Liver (tissue), 9 donors: ENCODE data around the gene PACS1. TPM values are rescaled to one million over a fixed set of nuclear protein-coding genes. Genes with fewer than 3 reads are reported as not detected.

Experiments used
- DNase-seq: peaks from one replicate; pipeline ENCODE4 v3.0.0-alpha.2; 2017; ENCODE audit warnings: low spot score
- H3K27ac ChIP-seq, 2 donors: one replicate each; pipeline ENCODE4 v1.7.0; 2013; ENCODE audit warnings: inconsistent platforms in 2 of 2, low read length in 2 of 2, control low read depth in 1 of 2, low read depth in 1 of 2, mild to moderate bottlenecking in 1 of 2
- H3K27me3 ChIP-seq, 4 donors: one replicate each; pipeline versions ENCODE4 v1.6.1 to v1.7.0; 2013; ENCODE audit warnings: low read length in 3 of 4, inconsistent platforms in 1 of 4, mild to moderate bottlenecking in 1 of 4, moderate library complexity in 1 of 4; ENCODE audit not compliant: control insufficient read depth in 4 of 4, insufficient read depth in 4 of 4
- H3K36me3 ChIP-seq, 4 donors: one replicate each; pipeline versions ENCODE4 v1.6.1 to v1.7.0; 2013; ENCODE audit warnings: low read length in 3 of 4, mild to moderate bottlenecking in 3 of 4, low read depth in 1 of 4, moderate library complexity in 1 of 4; ENCODE audit not compliant: control insufficient read depth in 4 of 4, insufficient read depth in 3 of 4
- H3K4me1 ChIP-seq, 4 donors: one replicate each; pipeline versions ENCODE4 v1.6.1 to v1.7.0; 2013; ENCODE audit warnings: low read length in 3 of 4, mild to moderate bottlenecking in 3 of 4, moderate library complexity in 1 of 4; ENCODE audit not compliant: control insufficient read depth in 4 of 4, insufficient read depth in 4 of 4
- H3K4me3 ChIP-seq, 3 donors: one replicate each; pipeline versions ENCODE4 v1.6.1 to v1.7.0; 2013; ENCODE audit warnings: low read length in 3 of 3, control low read depth in 1 of 3, low read depth in 1 of 3, mild to moderate bottlenecking in 1 of 3
- H3K9ac ChIP-seq, 2 donors: one replicate each; pipeline ENCODE4 v1.7.0; 2013; ENCODE audit warnings: low read length in 2 of 2, mild to moderate bottlenecking in 2 of 2, moderate library complexity in 2 of 2, control low read depth in 1 of 2, low read depth in 1 of 2
- H3K9me3 ChIP-seq, 4 donors: one replicate each; pipeline versions ENCODE4 v1.6.1 to v1.7.0; 2013; ENCODE audit warnings: low read length in 3 of 4; ENCODE audit not compliant: control insufficient read depth in 4 of 4
- CTCF ChIP-seq: fragments of 150-350 bp; IDR thresholded peaks from 2 replicates; pipeline ENCODE4 v1.5.1; 2017; ENCODE audit warnings: improper control_type of control experiment, low read depth, low read length; ENCODE audit not compliant: missing input control
- EGR1 ChIP-seq, 2 donors: IDR thresholded peaks; 2 replicates each; pipeline ENCODE4 v1.6.1; 2016 to 2018; ENCODE audit warnings: antibody characterized with exemption in 2 of 2, low read depth in 2 of 2
- FOXA1 ChIP-seq: IDR thresholded peaks from 2 replicates; pipeline ENCODE4 v1.6.1; 2016; ENCODE audit warnings: antibody characterized with exemption
- GABPA ChIP-seq, 2 donors: IDR thresholded peaks in 1 of 2; conservative IDR thresholded peaks in 1 of 2; 2 replicates each; pipeline ENCODE4 v1.6.1; 2016; ENCODE audit warnings: antibody characterized with exemption in 2 of 2, mild to moderate bottlenecking in 1 of 2, moderate library complexity in 1 of 2
- HNF4A ChIP-seq, 2 donors: conservative IDR thresholded peaks; 2 replicates each; pipeline ENCODE4 v1.6.1; 2016; ENCODE audit warnings: antibody characterized with exemption in 2 of 2, mild to moderate bottlenecking in 2 of 2
- MAX ChIP-seq: IDR thresholded peaks from 2 replicates; pipeline ENCODE4 v1.6.1; 2016; ENCODE audit warnings: antibody characterized with exemption
- NR2F2 ChIP-seq: IDR thresholded peaks from 2 replicates; pipeline ENCODE4 v1.6.1; 2016; ENCODE audit warnings: antibody characterized with exemption
- RAD21 ChIP-seq, 2 donors: IDR thresholded peaks; 2 replicates each; pipeline ENCODE4 v1.6.1; 2016; ENCODE audit warnings: antibody characterized with exemption in 2 of 2, mild to moderate bottlenecking in 2 of 2
- RXRA ChIP-seq, 2 donors: IDR thresholded peaks; 2 replicates each; pipeline ENCODE4 v1.6.1; 2017 to 2018; ENCODE audit warnings: antibody characterized with exemption in 2 of 2, mild to moderate bottlenecking in 1 of 2
- SP1 ChIP-seq: IDR thresholded peaks from 2 replicates; pipeline ENCODE4 v1.6.1; 2018; ENCODE audit warnings: antibody characterized with exemption, mild to moderate bottlenecking
- TAF1 ChIP-seq: conservative IDR thresholded peaks from 2 replicates; pipeline ENCODE4 v1.6.1; 2016; ENCODE audit warnings: antibody characterized with exemption, mild to moderate bottlenecking
- WGBS: extraction: QIAGEN DNeasy Blood & Tissue Kit; methylation state at CpG from one replicate; pipeline ENCODE4 v1.1.7; 2013; 5-methylcytosine and 5-hydroxymethylcytosine counted together
- polyA plus RNA-seq, 2 donors: library from polyadenylated mRNA; stranded (reverse) in 1 of 2; unstranded in 1 of 2; fragments of 200-250 nt in 1 of 2; fragments of >200 nt in 1 of 2; fragmentation: Nextera tagmentation in 1 of 2; extraction: Ambion mirVana in 1 of 2; gene quantifications; one replicate each; pipeline versions ENCODE4 v1.2.1 to v1.2.3, GENCODE V29; 2013 to 2015
- total RNA-seq, 2 donors: library from RNA; depleted of rRNA; stranded (reverse); fragments of >200 nt; gene quantifications; one replicate each; pipeline ENCODE4 v1.2.3, GENCODE V29; 2014
- TF ChIP-seq, protein P1 (sequence below): IDR thresholded peaks from 2 replicates; pipeline ENCODE4 v1.6.1; 2016; ENCODE audit warnings: antibody characterized with exemption
- TF ChIP-seq, protein P2 (sequence below): IDR thresholded peaks from 2 replicates; pipeline ENCODE4 v1.6.1; 2016; ENCODE audit warnings: antibody characterized with exemption
- donor health status: healthy.
- donor health status: healthy.
- donor health status: healthy.
- donor health status: healthy.
- donor health status: healthy.

Gene PACS1
- total and polyA plus RNA-seq, 4 donors = 2.7 to 9.1 (median 7.3) TPM

GRCh38 chr11:66064571-66064970 is 5.5 kb upstream of the PACS1 start:
- Histone ChIP-seq H3K9me3 (no peaks in the 10 kb centered on the region), H3K36me3 (peaks cover 16 to 80% (median 59%) of the 10 kb centered on the region in 4 donors), H3K27me3 (no peaks in the 10 kb centered on the region), H3K9ac (no peak overlapping the region), H3K4me3 (no peak overlapping the region), H3K27ac (no peak overlapping the region), H3K4me1 (peaks cover 5 to 31% (median 26%) of the 10 kb centered on the region in 4 donors)
- WGBS = 97% methylated on average over 1 of the region's 1 CpG
- no peak for TF ChIP-seq EGR1 (IDR thresholded peaks at IDR 0.05; ENCODE audit: low read depth in 2 of 2)
- TF ChIP-seq MAX = no peak
- TF ChIP-seq RXRA (IDR thresholded peaks at IDR 0.05) = no peak
- no peak for TF ChIP-seq TAF1
- TF ChIP-seq CTCF = no peak
- DNase-seq = no peak

DNA sequence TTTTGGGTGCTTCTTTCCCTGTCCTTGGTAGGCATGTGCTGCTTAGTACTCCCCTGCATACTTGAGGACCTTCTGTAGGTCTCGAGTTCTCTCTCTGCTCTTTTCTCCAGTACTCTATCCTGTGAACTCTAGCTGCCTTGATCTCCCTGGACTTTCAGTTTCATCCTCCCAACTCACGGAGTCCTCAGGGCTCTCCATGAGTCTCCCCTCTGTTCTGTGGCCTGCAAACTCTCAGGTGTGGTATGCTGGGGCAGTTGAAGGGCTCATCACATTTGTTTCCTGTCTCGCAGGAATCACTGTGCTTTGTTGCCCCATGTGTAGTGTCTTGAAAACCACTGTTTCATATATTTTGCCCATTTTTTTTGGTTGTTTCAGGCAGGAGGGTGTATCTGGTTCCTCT is 3.3 kb upstream of the PACS1 start:
- no peak for DNase-seq
- Histone ChIP-seq H3K4me1 (peaks cover 5 to 40% (median 30%) of the 10 kb centered on the region in 4 donors), H3K9me3 (no peaks in the 10 kb centered on the region)

DNA sequence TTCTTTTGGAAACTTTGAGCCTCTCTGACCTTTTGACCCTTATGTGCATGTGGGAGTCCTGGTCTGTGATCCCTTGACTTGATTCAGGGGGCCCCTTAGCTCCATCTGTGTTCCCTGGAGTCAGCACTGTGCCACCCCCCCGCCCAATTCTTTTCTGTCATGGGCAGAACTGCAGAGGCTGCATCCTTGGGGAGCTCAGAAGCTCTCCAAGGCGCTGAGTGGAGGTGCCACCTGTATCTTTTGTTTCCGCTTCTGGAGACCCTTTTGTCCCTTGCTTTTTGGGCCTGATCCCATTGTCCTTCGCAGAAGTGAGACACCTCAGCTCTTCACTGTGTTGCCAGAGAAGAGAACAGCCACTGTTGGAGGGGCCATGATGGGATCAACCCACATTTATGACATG is 2.4 kb upstream of the PACS1 start:
- peaks cover 10 to 51% (median 34%) of the 10 kb centered on the region in 4 donors for H3K36me3 ChIP-seq
- H3K27me3 ChIP-seq = no peaks in the 10 kb centered on the region
- H3K4me1 ChIP-seq = peaks cover 5 to 40% (median 30%) of the 10 kb centered on the region in 4 donors
- H3K4me3 ChIP-seq = no peak overlapping the region
- no peak for DNase-seq
- H3K9me3 ChIP-seq = no peaks in the 10 kb centered on the region
- no peak overlapping the region for H3K9ac ChIP-seq
- H3K27ac ChIP-seq = no peak overlapping the region
- no peak for TF ChIP-seq MAX
- 98% methylated on average over 4 of the region's 4 CpGs for WGBS

More for the DNA sequence above, 3.3 kb upstream of the PACS1 start:
- Histone ChIP-seq H3K4me3 (no peak overlapping the region), H3K27me3 (no peaks in the 10 kb centered on the region), H3K27ac (no peak overlapping the region), H3K9ac (no peak overlapping the region), H3K36me3 (peaks cover 10 to 58% (median 38%) of the 10 kb centered on the region in 4 donors)
- TF ChIP-seq NR2F2 = no peak
- no peak for TF ChIP-seq SP1
- TF ChIP-seq HNF4A (conservative IDR thresholded peaks at IDR 0.05) = no peak
- no peak for TF ChIP-seq FOXA1
- TF ChIP-seq, protein P1, sequence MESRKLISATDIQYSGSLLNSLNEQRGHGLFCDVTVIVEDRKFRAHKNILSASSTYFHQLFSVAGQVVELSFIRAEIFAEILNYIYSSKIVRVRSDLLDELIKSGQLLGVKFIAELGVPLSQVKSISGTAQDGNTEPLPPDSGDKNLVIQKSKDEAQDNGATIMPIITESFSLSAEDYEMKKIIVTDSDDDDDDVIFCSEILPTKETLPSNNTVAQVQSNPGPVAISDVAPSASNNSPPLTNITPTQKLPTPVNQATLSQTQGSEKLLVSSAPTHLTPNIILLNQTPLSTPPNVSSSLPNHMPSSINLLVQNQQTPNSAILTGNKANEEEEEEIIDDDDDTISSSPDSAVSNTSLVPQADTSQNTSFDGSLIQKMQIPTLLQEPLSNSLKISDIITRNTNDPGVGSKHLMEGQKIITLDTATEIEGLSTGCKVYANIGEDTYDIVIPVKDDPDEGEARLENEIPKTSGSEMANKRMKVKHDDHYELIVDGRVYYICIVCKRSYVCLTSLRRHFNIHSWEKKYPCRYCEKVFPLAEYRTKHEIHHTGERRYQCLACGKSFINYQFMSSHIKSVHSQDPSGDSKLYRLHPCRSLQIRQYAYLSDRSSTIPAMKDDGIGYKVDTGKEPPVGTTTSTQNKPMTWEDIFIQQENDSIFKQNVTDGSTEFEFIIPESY = no peak
- TF ChIP-seq RAD21 (IDR thresholded peaks at IDR 0.05) = no peak
- TF ChIP-seq, protein P2, sequence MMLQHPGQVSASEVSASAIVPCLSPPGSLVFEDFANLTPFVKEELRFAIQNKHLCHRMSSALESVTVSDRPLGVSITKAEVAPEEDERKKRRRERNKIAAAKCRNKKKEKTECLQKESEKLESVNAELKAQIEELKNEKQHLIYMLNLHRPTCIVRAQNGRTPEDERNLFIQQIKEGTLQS = no peak
- no peak for TF ChIP-seq EGR1 (IDR thresholded peaks at IDR 0.05; ENCODE audit: low read depth in 2 of 2)
- TF ChIP-seq GABPA (IDR thresholded peaks at IDR 0.05 in 1 of 2, conservative IDR thresholded peaks at IDR 0.05 in 1 of 2) = no peak
- 82% methylated on average over 3 of the region's 3 CpGs for WGBS
